22Rv1 (cell line): Measurements from ENCODE around the gene ADAMTS18.

Source experiments
- H3K27ac ChIP-seq: fragments of 450-650 bp; 2 replicates; pipeline ENCODE4 v1.5.1; 2017
- CTCF ChIP-seq: fragments of 450-650 bp; IDR thresholded peaks from 2 replicates; pipeline ENCODE4 v1.5.1; 2017; ENCODE audit warnings: mild to moderate bottlenecking
- ZFX ChIP-seq: fragments of 450-650 bp; IDR thresholded peaks from 2 replicates; pipeline ENCODE4 v1.6.1; 2017; ENCODE audit warnings: antibody characterized with exemption, borderline replicate concordance

ADAMTS18 gene

GRCh38 chr16:77236063-77236511, 198.7 kb downstream of the ADAMTS18 start:
- H3K27ac ChIP-seq, result no peak overlapping the region
- TF ChIP-seq ZFX (no peak), CTCF (peak; percentile 98)

GRCh38 chr16:77234611-77235010, 200.2 kb downstream of the ADAMTS18 start:
- no peak overlapping the region for H3K27ac ChIP-seq

GRCh38 chr16:77233799-77234519, 200.9 kb downstream of the ADAMTS18 start:
- TF ChIP-seq ZFX, result no peak
- TF ChIP-seq CTCF, result no peak
- H3K27ac ChIP-seq, result no peak overlapping the region

More at GRCh38 chr16:77234611-77235010, 200.2 kb downstream of the ADAMTS18 start:
- TF ChIP-seq ZFX, result no peak
- no peak for TF ChIP-seq CTCF
